ENCODE results near the gene PCED1B. TPM values are rescaled to one million over a fixed set of nuclear protein-coding genes. Genes with fewer than 3 reads are reported as not detected.
A peak's percentile ranks its signal among the peaks of the same experiment; 100 is the strongest.

PCED1B gene
- total RNA-seq, 1 experiment from 2014 or later, result 3.3 TPM

DNA sequence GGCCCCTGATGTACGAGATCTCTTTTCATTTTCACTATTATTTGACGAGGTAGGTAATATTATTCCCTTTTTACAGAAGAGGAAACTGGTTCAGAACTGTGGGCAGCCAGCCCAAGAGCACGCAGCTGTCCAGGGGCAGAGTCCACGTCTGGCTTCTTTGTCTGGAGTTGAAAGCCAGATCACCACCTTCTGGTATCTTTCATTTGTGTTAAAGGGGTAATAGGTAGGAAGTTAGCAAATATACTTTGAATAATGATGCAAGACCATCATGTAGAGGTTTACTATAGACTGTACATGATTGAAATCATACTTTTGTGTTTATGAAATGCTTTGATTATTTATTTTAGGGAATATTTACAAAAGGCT lies 144.4 kb downstream of the PCED1B start:
- H3K9me3 ChIP-seq (ENCODE audit: control insufficient read depth, low read depth, low read length), result no peaks in the 10 kb centered on the region
- Mint-ChIP-seq H3K9me3 (no peaks in the 10 kb centered on the region), H3K36me3 (ENCODE audit: insufficient read depth in 1 of 3, low read depth in 3 of 3) (no peaks in the 10 kb centered on the region), H3K4me3 (peak overlapping the region; percentile 48 to 74), H3K27me3 (ENCODE audit: low read depth) (no peaks in the 10 kb centered on the region), H3K4me1 (peaks cover 53 to 59% of the 10 kb centered on the region in 2 experiments), H3K27ac (peak overlapping the region; percentile 97 to 99 (median 97))
- H2AFZ ChIP-seq (ENCODE audit: low read length), result no peak overlapping the region
- H3K14ac ChIP-seq (ENCODE audit: insufficient read depth, low read length), result 0 out of 2 replicates have a peak overlapping the region, but pooled peaks have one; percentile 66
- no peaks in the 10 kb centered on the region for H3K79me1 ChIP-seq (ENCODE audit: insufficient read depth, low read depth, low read length, poor library complexity, severe bottlenecking)
- WGBS (ENCODE audit: extremely low coverage, insufficient read length, low lambda C conversion rate), result no CpG with 5 or more reads among the region's 4 CpGs
- no peak overlapping the region for H2BK20ac ChIP-seq (ENCODE audit: low read depth, low read length, poor library complexity, severe bottlenecking)
- H2BK120ac ChIP-seq (ENCODE audit: low read depth, low read length, poor library complexity, severe bottlenecking), result no peak overlapping the region
- H3K79me2 ChIP-seq (ENCODE audit: insufficient read depth, low read length), result no peaks in the 10 kb centered on the region
- no peak overlapping the region for H3K4ac ChIP-seq (ENCODE audit: low read depth, low read length)
- no peaks in the 10 kb centered on the region for H4K20me1 ChIP-seq (ENCODE audit: control insufficient read depth, insufficient read depth, insufficient read length)
- H3T11ph ChIP-seq (ENCODE audit: low read length), result no peak overlapping the region
- no peak for DNase-seq
- no peaks in the 10 kb centered on the region for H3K27me3 ChIP-seq (ENCODE audit: insufficient read depth, low read length)
- H3K4me2 ChIP-seq (ENCODE audit: insufficient read depth, insufficient read length, low read length), result peak overlapping the region; percentile 73
- peak overlapping the region; percentile 34 for H3K18ac ChIP-seq (ENCODE audit: insufficient read length, low read depth, low read length)
- peak overlapping the region; percentile 75 for H2BK5ac ChIP-seq (ENCODE audit: insufficient read length, low read length)
- H3K56ac ChIP-seq (ENCODE audit: insufficient read length, low read depth, low read length), result no peak overlapping the region
- no peak overlapping the region for H3K23ac ChIP-seq (ENCODE audit: insufficient read length, low read depth, low read length)
- no peak overlapping the region for H4K91ac ChIP-seq (ENCODE audit: insufficient read length, low read depth, low read length)
- H4K8ac ChIP-seq (replicated peaks; ENCODE audit: insufficient read length, low read depth, low read length), result no peak overlapping the region
- peak overlapping the region; percentile 94 for H3K27ac ChIP-seq (ENCODE audit: insufficient read length, low read depth, low read length)
- no peaks in the 10 kb centered on the region for H3K23me2 ChIP-seq (ENCODE audit: insufficient read length, low read depth, low read length, poor library complexity, severe bottlenecking)
- H2AK5ac ChIP-seq (ENCODE audit: insufficient read length, low read length), result no peak overlapping the region
- H3K9ac ChIP-seq (ENCODE audit: extremely low read depth, insufficient read length, low read length), result peak overlapping the region; percentile 38
- TF ChIP-seq, protein P1, sequence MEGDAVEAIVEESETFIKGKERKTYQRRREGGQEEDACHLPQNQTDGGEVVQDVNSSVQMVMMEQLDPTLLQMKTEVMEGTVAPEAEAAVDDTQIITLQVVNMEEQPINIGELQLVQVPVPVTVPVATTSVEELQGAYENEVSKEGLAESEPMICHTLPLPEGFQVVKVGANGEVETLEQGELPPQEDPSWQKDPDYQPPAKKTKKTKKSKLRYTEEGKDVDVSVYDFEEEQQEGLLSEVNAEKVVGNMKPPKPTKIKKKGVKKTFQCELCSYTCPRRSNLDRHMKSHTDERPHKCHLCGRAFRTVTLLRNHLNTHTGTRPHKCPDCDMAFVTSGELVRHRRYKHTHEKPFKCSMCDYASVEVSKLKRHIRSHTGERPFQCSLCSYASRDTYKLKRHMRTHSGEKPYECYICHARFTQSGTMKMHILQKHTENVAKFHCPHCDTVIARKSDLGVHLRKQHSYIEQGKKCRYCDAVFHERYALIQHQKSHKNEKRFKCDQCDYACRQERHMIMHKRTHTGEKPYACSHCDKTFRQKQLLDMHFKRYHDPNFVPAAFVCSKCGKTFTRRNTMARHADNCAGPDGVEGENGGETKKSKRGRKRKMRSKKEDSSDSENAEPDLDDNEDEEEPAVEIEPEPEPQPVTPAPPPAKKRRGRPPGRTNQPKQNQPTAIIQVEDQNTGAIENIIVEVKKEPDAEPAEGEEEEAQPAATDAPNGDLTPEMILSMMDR (conservative IDR thresholded peaks at IDR 0.05), result no peak
- no peak overlapping the region for H4K5ac ChIP-seq (ENCODE audit: insufficient read length, low read depth, low read length)
- no peak overlapping the region for H2BK15ac ChIP-seq (ENCODE audit: low read depth, low read length)
- peaks cover 6% of the 10 kb centered on the region; the same call in 1 of the 2 replicates for H3K4me1 ChIP-seq (ENCODE audit: insufficient read depth, low read length)
- peak overlapping the region; percentile 79 for H2BK12ac ChIP-seq (ENCODE audit: insufficient read length, low read depth, low read length)
